ENCODE results near the gene DCAF5.

DNA sequence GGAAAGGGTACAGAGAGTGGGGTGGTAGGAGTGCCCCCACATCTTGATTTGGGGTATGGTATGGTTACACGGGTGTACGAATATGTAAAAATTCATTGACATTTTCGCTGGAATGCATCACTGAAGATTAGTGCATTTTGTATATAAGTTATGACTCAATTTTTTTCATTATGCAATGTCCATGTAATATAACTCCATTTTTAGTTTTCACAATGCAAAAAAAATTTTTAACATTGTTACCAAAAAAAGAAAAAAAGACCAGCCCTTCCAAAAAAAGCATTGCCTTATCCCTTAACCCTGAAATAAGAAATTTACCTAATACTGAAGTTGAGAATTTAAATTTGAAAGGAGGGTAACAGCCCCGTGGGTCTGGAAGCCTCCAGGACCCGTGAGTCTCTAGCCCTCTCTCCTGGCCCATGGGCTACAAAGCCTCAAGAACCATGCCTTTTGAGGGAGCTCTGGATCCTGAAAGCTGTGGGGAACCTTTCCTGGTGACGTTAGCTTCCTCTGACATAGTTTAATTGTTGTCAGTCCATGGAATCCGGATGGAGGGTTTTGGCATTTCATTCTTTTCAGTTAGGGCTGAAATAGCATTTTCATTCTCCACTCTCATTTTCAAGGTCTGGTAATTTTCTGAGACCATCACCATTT lies 118.2 kb downstream of the DCAF5 start:
- TF ChIP-seq POLR2A (IDR thresholded peaks at IDR 0.05) (no peak), CTCF (IDR thresholded peaks at IDR 0.05) (no peak), POLR2AphosphoS5 (IDR thresholded peaks at IDR 0.05) (no peak)
